GM12878 (cell line): Measurements from ENCODE around the gene SPOCK1. TPM values are rescaled to one million over a fixed set of nuclear protein-coding genes. Genes with fewer than 3 reads are reported as not detected.

Source experiments
- ATAC-seq: fragments of 200-7000 bp; cut with Tn5 transposase; 3 replicates; pipeline ENCODE4 v1.9.1; 2020; ENCODE audit warnings: mild to moderate bottlenecking, moderate library complexity
- Bru-seq: library from RNA; stranded (reverse); fragments of 400-500 nt; gene quantifications from one replicate; lab custom pipeline; 2021; lab: Mats Ljungman, UMichigan
- BruChase-seq, 2 experiments: library from RNA; stranded (reverse); fragments of 400-500 nt; gene quantifications; one replicate each; lab custom pipeline; 2021; lab: Mats Ljungman, UMichigan
- BruUV-seq: library from RNA; stranded (reverse); fragments of 400-500 nt; replicated peaks from 2 replicates; lab custom pipeline; 2021; lab: Mats Ljungman, UMichigan
- CTCF ChIA-PET: fragments of 300-600 bp; sonication (Branson Sonifier 250); formaldehyde crosslinking; extraction: SDS; loops from one replicate; lab custom pipeline; 2021; ENCODE audit warnings: inconsistent platforms; lab: Yijun Ruan, JAX
- POLR2A ChIA-PET: fragments of 350-600 bp; formaldehyde crosslinking; extraction: SDS; loops from one replicate; lab custom pipeline; 2021; ENCODE audit warnings: inconsistent platforms; lab: Charles Lee
- RAD21 ChIA-PET: fragments of 300-600 bp; sonication (Branson Sonifier 250); formaldehyde crosslinking; loops from one replicate; lab custom pipeline; 2023; ENCODE audit warnings: antibody characterized with exemption; ENCODE audit not compliant: unreplicated experiment; lab: Charles Lee
- SMC1A ChIA-PET: fragments of 300-600 bp; sonication (Branson Sonifier 250); formaldehyde crosslinking; loops from one replicate; lab custom pipeline; 2023; ENCODE audit not compliant: unreplicated experiment, uncharacterized antibody; lab: Charles Lee
- DNase-seq: peaks from one replicate; pipeline ENCODE4 v3.0.0-alpha.2; 2011; ENCODE audit warnings: low read depth, low spot score
- FAIRE-seq: peaks from 3 replicates; lab custom pipeline; 2011; peaks lifted over from hg19 to GRCh38; lab: Jason Lieb, UNC
- H2AFZ ChIP-seq: 2 replicates; pipeline ENCODE4 v1.6.0; 2011; ENCODE audit warnings: low read depth, low read length, control low read depth; ENCODE audit not compliant: control insufficient read depth
- H3K27ac ChIP-seq: 2 replicates; pipeline ENCODE4 v1.5.1; 2011; ENCODE audit warnings: control low read depth; ENCODE audit not compliant: control insufficient read depth, insufficient read depth
- H3K27me3 ChIP-seq, 2 experiments: replicated peaks in 1 of 2; 2 replicates each; pipeline versions ENCODE4 v1.6.0 to v1.6.1; 2011; ENCODE audit warnings: low read length in 1 of 2; ENCODE audit not compliant: control insufficient read depth in 2 of 2, insufficient read depth in 2 of 2
- H3K36me3 ChIP-seq, 2 experiments: 2 replicates each; pipeline ENCODE4 v1.5.1; 2011; ENCODE audit warnings: low read length in 1 of 2; ENCODE audit not compliant: control insufficient read depth in 2 of 2, insufficient read depth in 2 of 2
- H3K4me1 ChIP-seq: 2 replicates; pipeline ENCODE4 v1.6.1; 2011; ENCODE audit warnings: mild to moderate bottlenecking, low read length, moderate library complexity, mixed read lengths; ENCODE audit not compliant: control insufficient read depth, insufficient read depth
- H3K4me2 ChIP-seq: 2 replicates; pipeline ENCODE4 v1.6.0; 2011; ENCODE audit warnings: control low read depth; ENCODE audit not compliant: control insufficient read depth, insufficient read depth
- H3K4me3 ChIP-seq: fragments of 200-600 bp; sonication (generic); 2 replicates; pipeline ENCODE4 v1.5.1; 2016
- H3K79me2 ChIP-seq: 2 replicates; pipeline ENCODE4 v1.6.0; 2011; ENCODE audit warnings: low read length; ENCODE audit not compliant: control insufficient read depth, insufficient read depth
- H3K9ac ChIP-seq: 2 replicates; pipeline ENCODE4 v1.8.0; 2011; ENCODE audit warnings: low read length, control low read depth, mixed read lengths; ENCODE audit not compliant: control insufficient read depth, insufficient read depth
- H3K9me3 ChIP-seq: replicated peaks from 3 replicates; pipeline ENCODE4 v1.5.1; 2011; ENCODE audit warnings: mild to moderate bottlenecking, low read length; ENCODE audit not compliant: control insufficient read depth, insufficient read depth
- H4K20me1 ChIP-seq: 2 replicates; pipeline ENCODE4 v1.6.0; 2011; ENCODE audit not compliant: control insufficient read depth, insufficient read depth
- CBX5 ChIP-seq: sonication (generic); IDR thresholded peaks from 2 replicates; pipeline ENCODE4 v1.6.1; 2016; ENCODE audit warnings: low read depth, moderate library complexity, mild to moderate bottlenecking, inconsistent platforms
- CHD1 ChIP-seq: IDR thresholded peaks from 2 replicates; pipeline ENCODE4 v1.6.1; 2012; ENCODE audit warnings: low read depth, low read length, improper control_type of control experiment
- FOXK2 ChIP-seq: fragments of 450-650 bp; IDR thresholded peaks from 2 replicates; pipeline ENCODE4 v1.6.1; 2017; ENCODE audit warnings: mild to moderate bottlenecking, moderate library complexity
- GATAD2B ChIP-seq: fragments of 450-650 bp; conservative IDR thresholded peaks from 2 replicates; pipeline ENCODE4 v1.6.1; 2017; ENCODE audit warnings: low read depth, mild to moderate bottlenecking, moderate library complexity
- HDAC6 ChIP-seq: fragments of 200-600 bp; sonication (generic); IDR thresholded peaks from one replicate; pipeline ENCODE4 v1.8.0; 2017; ENCODE audit warnings: antibody characterized with exemption; ENCODE audit not compliant: unreplicated experiment
- KDM1A ChIP-seq: fragments of 200-600 bp; sonication (generic); IDR thresholded peaks from 2 replicates; pipeline ENCODE4 v1.6.1; 2016; ENCODE audit warnings: borderline replicate concordance
- MTA3 ChIP-seq: IDR thresholded peaks from 2 replicates; pipeline ENCODE4 v1.6.1; 2012; ENCODE audit warnings: low read length, inconsistent platforms, borderline replicate concordance
- PML ChIP-seq: IDR thresholded peaks from 2 replicates; pipeline ENCODE4 v1.6.1; 2012; ENCODE audit warnings: low read length, inconsistent platforms
- RAD21 ChIP-seq: IDR thresholded peaks from 2 replicates; pipeline ENCODE4 v1.6.1; 2011; ENCODE audit warnings: mild to moderate bottlenecking, low read depth, low read length, moderate library complexity; ENCODE audit not compliant: insufficient read depth
- SIX5 ChIP-seq: IDR thresholded peaks from 2 replicates; pipeline ENCODE4 v1.6.1; 2011; ENCODE audit warnings: mild to moderate bottlenecking, low read depth, low read length, moderate library complexity; ENCODE audit not compliant: severe bottlenecking
- SMAD1 ChIP-seq: fragments of 450-650 bp; IDR thresholded peaks from 2 replicates; pipeline ENCODE4 v1.6.1; 2018; ENCODE audit warnings: mild to moderate bottlenecking, low read depth; ENCODE audit not compliant: partially characterized antibody
- SMC3 ChIP-seq: IDR thresholded peaks from 2 replicates; pipeline ENCODE4 v1.6.1; 2011; ENCODE audit warnings: low read length, improper control_type of control experiment, borderline replicate concordance
- TBL1XR1 ChIP-seq: IDR thresholded peaks from 2 replicates; pipeline ENCODE4 v1.6.1; 2012; ENCODE audit warnings: low read depth, low read length, improper control_type of control experiment
- ZBTB40 ChIP-seq: fragments of 450-650 bp; IDR thresholded peaks from 2 replicates; pipeline ENCODE4 v1.6.1; 2016; ENCODE audit warnings: mild to moderate bottlenecking, moderate library complexity, borderline replicate concordance
- ZNF217 ChIP-seq: fragments of 450-650 bp; IDR thresholded peaks from 2 replicates; pipeline ENCODE4 v1.6.1; 2017; ENCODE audit warnings: antibody characterized with exemption, mild to moderate bottlenecking
- ZNF384 ChIP-seq: IDR thresholded peaks from 2 replicates; pipeline ENCODE4 v1.6.1; 2012; ENCODE audit warnings: low read depth, mild to moderate bottlenecking, low read length, improper control_type of control experiment, borderline replicate concordance
- WGBS: methylation state at CpG from one replicate; pipeline ENCODE4 v1.1.6; 2016; ENCODE audit warnings: low lambda C conversion rate; ENCODE audit not compliant: insufficient replicate concordance, insufficient coverage; ENCODE audit errors: missing lambda C conversion rate; 5-methylcytosine and 5-hydroxymethylcytosine counted together
- in situ Hi-C: fragments of 300-500 bp; cut with MboI; formaldehyde crosslinking; loops from 9 replicates; pipeline ENCODE4 v1.14.3; 2018; ENCODE audit warnings: mixed read lengths
- intact Hi-C: fragments of 100-400 bp; cut with micrococcal nuclease; formaldehyde crosslinking; loops from one replicate; pipeline ENCODE4 v1.14.2; 2022; ENCODE audit not compliant: unreplicated experiment
- long read RNA-seq, 2 experiments: library from polyadenylated mRNA; unstranded; transcript quantifications; one replicate each; pipeline ENCODE4 v2.0.0, GENCODE V29; 2019 to 2020
- polyA minus RNA-seq, 3 experiments: library from RNA; depleted of rRNA, polyadenylated mRNA; stranded (reverse); fragments of >200 nt; gene quantifications; 2 replicates each; pipeline ENCODE4 v1.2.3, GENCODE V29; 2011
- polyA plus RNA-seq, 11 experiments: library from polyadenylated mRNA; depleted of rRNA in 4 of 11; unstranded in 6 of 11; stranded (reverse) in 5 of 11; fragments of >200 nt; fragmentation: Nextera tagmentation in 4 of 11; fragmentation: Illumina TruSeq in 1 of 11; extraction: Ambion mirVana in 4 of 11; extraction: Trizol in 1 of 11; gene quantifications; 1 replicate in 1 of 11; 2 replicates in 10 of 11; pipeline versions ENCODE4 v1.2.1 to v1.2.3, GENCODE V29; 2011 to 2016; ENCODE audit warnings: inconsistent platforms in 2 of 11, missing spikeins in 2 of 11, low read depth in 1 of 11
- total RNA-seq, 4 experiments: library from RNA; depleted of rRNA in 3 of 4; stranded (reverse); fragments of >200 nt in 3 of 4; fragmentation: Illumina TruSeq in 1 of 4; extraction: Trizol in 1 of 4; gene quantifications; 2 replicates each; pipeline versions ENCODE4 v1.2.1 to v1.2.3, GENCODE V29; 2013 to 2021

SPOCK1 gene
- not detected in 2 replicates for total RNA-seq (2013; cell fraction: nucleolus; rRNA removed)
- total RNA-seq (2014; rRNA removed) (0.06 TPM in 1 of 2 replicates, not detected in the other), total RNA-seq (2014; rRNA removed; fragmentation: Illumina TruSeq; extraction: Trizol) (0.28 TPM in 1 of 2 replicates, not detected in the other), total RNA-seq (2021) (0.13 and 0.77 TPM in 2 replicates), polyA plus RNA-seq (2011; rRNA removed) (0.39 and 0.43 TPM in 2 replicates), polyA plus RNA-seq (2014; fragmentation: Illumina TruSeq; extraction: Trizol) (0.16 and 0.25 TPM in 2 replicates), polyA plus RNA-seq (2014; fragmentation: Nextera tagmentation; extraction: Ambion mirVana) (not detected), polyA plus RNA-seq (2014; rRNA removed) (0.36 and 0.68 TPM in 2 replicates), polyA plus RNA-seq (2016; fragmentation: Nextera tagmentation; extraction: Ambion mirVana) (under 1 TPM; 0.23 to 0.29 TPM), polyA minus RNA-seq (2011; rRNA and poly(A)+ RNA removed) (0.26 and 0.29 TPM in 2 replicates), Bru-seq, nascent RNA (percentile 21 among the genes with signal in this experiment), BruChase-seq, experiment 1, labeled RNA remaining after a 6-hour chase (percentile 20 among the genes with signal in this experiment), BruChase-seq, experiment 2, labeled RNA remaining after a 2-hour chase (percentile 20 among the genes with signal in this experiment)
- polyA plus RNA-seq (2011; ENCODE audit: low read depth) = not detected
- 0.12 and 0.19 TPM in 2 replicates for polyA plus RNA-seq (2011; cell fraction: cytosol; rRNA removed)
- 0.28 and 0.32 TPM in 2 replicates for polyA plus RNA-seq (2011; cell fraction: nucleus; rRNA removed)
- polyA plus RNA-seq (2012) = 0.04 and 0.15 TPM in 2 replicates
- not detected in 2 replicates for polyA minus RNA-seq (2011; cell fraction: cytosol; rRNA and poly(A)+ RNA removed)
- polyA minus RNA-seq (2011; cell fraction: nucleus; rRNA and poly(A)+ RNA removed) = 0.12 and 0.19 TPM in 2 replicates
- long read RNA-seq, experiment 1 = 0 reads
- long read RNA-seq, experiment 2, partial matches to known transcripts = 0 of 4 reads
- long read RNA-seq, experiment 2, other reads (novel, unspliced or antisense) = 4 of 4 reads

GRCh38 chr5:137498736-137499505 is at the start of gene SPOCK1:
Gene SPOCK1 (minus strand): TSS chr5:137499326.
- no peaks in the 10 kb centered on the region for H3K9me3 ChIP-seq
- CTCF ChIA-PET = interaction anchor here (0.6 to 1.2 kb wide), 4 partner anchors 8 to 253 kb away, joined by 3 to 9 read pairs (median 3); no protein-coding TSS in a partner anchor
- H2AFZ ChIP-seq = no peak within 1 kb of the TSS
- H3K27me3 ChIP-seq = peaks cover 4 to 10% of the 10 kb centered on the region in 2 experiments
- SMC1A ChIA-PET = no interaction called here
- DNase-seq (no peak), ATAC-seq (peak; percentile 100), FAIRE-seq (no peak)
- in situ Hi-C loops = loop anchor here (5.0 kb wide), 1 partner anchor 182 kb away; no protein-coding TSS in a partner anchor
- intact Hi-C loops = loop anchor here (1.0 kb wide), 2 partner anchors 155 to 179 kb away; no protein-coding TSS in a partner anchor
- H3K79me2 ChIP-seq = no peaks in the 10 kb centered on the region
- POLR2A ChIA-PET = no interaction called here
- no peak within 1 kb of the TSS for H3K4me2 ChIP-seq
- BruUV-seq = no TSS peak
- no peak within 1 kb of the TSS for H3K4me3 ChIP-seq
- RAD21 ChIA-PET = no interaction called here
- H3K36me3 ChIP-seq = no peaks in the 10 kb centered on the region
- H3K4me1 ChIP-seq = no peaks in the 10 kb centered on the region
- H4K20me1 ChIP-seq = no peaks in the 10 kb centered on the region
- H3K9ac ChIP-seq = no peak within 1 kb of the TSS
- WGBS = 6% methylated on average over 71 of the region's 78 CpGs
- no peak within 1 kb of the TSS for H3K27ac ChIP-seq
- TF ChIP-seq ZNF384 (no peak), SMAD1 (no peak), CBX5 (no peak), FOXK2 (no peak), TBL1XR1 (no peak), SIX5 (no peak), HDAC6 (no peak), ZBTB40 (no peak), ZNF217 (no peak), CHD1 (no peak), RAD21 (peak; percentile 68), SMC3 (peak; percentile 51), MTA3 (no peak), PML (no peak), KDM1A (no peak), GATAD2B (no peak)
